Natural killer cell (primary cell): Measurements from ENCODE around the gene C1QC. TPM values are rescaled to one million over a fixed set of nuclear protein-coding genes. Genes with fewer than 3 reads are reported as not detected.

Experiments
- ATAC-seq, 3 donors: fragments of 150-1000 bp in 2 of 3; fragments of 200-7000 bp in 1 of 3; cut with Tn5 transposase; 1 replicate in 1 of 3; 2 replicates in 2 of 3; pipeline ENCODE4 v1.10.0; 2021; ENCODE audit warnings: mild to moderate bottlenecking in 2 of 3, moderate library complexity in 2 of 3
- DNase-seq, 2 donors: peaks; one replicate each; pipeline versions ENCODE4 v3.0.0 to v3.0.0-alpha.2; 2013 to 2021; ENCODE audit warnings: mixed read lengths in 1 of 2
- H3K27ac ChIP-seq: one replicate; pipeline ENCODE4 v1.5.1; 2013; ENCODE audit warnings: mild to moderate bottlenecking, low read length
- H3K27me3 ChIP-seq: one replicate; pipeline ENCODE4 v1.6.1; 2013; ENCODE audit warnings: low read length; ENCODE audit not compliant: control insufficient read depth, insufficient read depth
- H3K36me3 ChIP-seq: one replicate; pipeline ENCODE4 v1.6.1; 2013; ENCODE audit warnings: low read length; ENCODE audit not compliant: control insufficient read depth, insufficient read depth
- H3K4me1 ChIP-seq: one replicate; pipeline ENCODE4 v1.6.1; 2013; ENCODE audit warnings: low read length; ENCODE audit not compliant: control insufficient read depth, insufficient read depth
- H3K4me3 ChIP-seq: one replicate; pipeline ENCODE4 v1.5.1; 2013; ENCODE audit warnings: low read length
- H3K9me3 ChIP-seq: one replicate; pipeline ENCODE4 v1.6.1; 2013; ENCODE audit warnings: low read length; ENCODE audit not compliant: control insufficient read depth, insufficient read depth
- H3K27ac Mint-ChIP-seq, 2 donors: one replicate each; pipeline ENCODE4 v1.8.0; 2022; ENCODE audit warnings: mild to moderate bottlenecking in 2 of 2, mixed read lengths in 2 of 2, moderate library complexity in 1 of 2
- H3K27me3 Mint-ChIP-seq, 2 donors: one replicate each; pipeline ENCODE4 v1.8.0; 2022; ENCODE audit warnings: low read depth in 2 of 2, mixed read lengths in 2 of 2
- H3K36me3 Mint-ChIP-seq: one replicate; pipeline ENCODE4 v1.8.0; 2022; ENCODE audit warnings: mixed read lengths
- H3K4me1 Mint-ChIP-seq, 2 donors: one replicate each; pipeline ENCODE4 v1.8.0; 2022; ENCODE audit warnings: mixed read lengths in 2 of 2
- H3K4me3 Mint-ChIP-seq: one replicate; pipeline ENCODE4 v1.8.0; 2022; ENCODE audit warnings: mild to moderate bottlenecking, moderate library complexity, mixed read lengths
- H3K9me3 Mint-ChIP-seq, 2 donors: one replicate each; pipeline ENCODE4 v1.8.0; 2022; ENCODE audit warnings: mixed read lengths in 2 of 2
- WGBS: methylation state at CpG from one replicate; pipeline ENCODE4 v1.1.7; 2013; ENCODE audit warnings: missing lambda C conversion rate; ENCODE audit not compliant: insufficient coverage; 5-methylcytosine and 5-hydroxymethylcytosine counted together
- intact Hi-C: fragments of 100-400 bp; cut with micrococcal nuclease; formaldehyde crosslinking; loops from one replicate; pipeline ENCODE4 v1.14.2; 2022
- total RNA-seq, 4 donors: library from RNA; stranded (reverse); fragments of 120-200 nt in 1 of 4; gene quantifications; one replicate each; pipeline versions ENCODE4 v1.2.3 to v1.2.4, GENCODE V29; 2013 to 2022
- TF ChIP-seq, protein P1 (sequence below): fragments of 200-600 bp; IDR thresholded peaks from one replicate; pipeline ENCODE4 v1.8.0; 2022; ENCODE audit warnings: antibody characterized with exemption

Gene C1QC
- total RNA-seq, 3 donors from 2014 or later (not counting 1 experiment from before 2014, with no cell fraction given): 0.33 TPM; not detected in 2

DNA sequence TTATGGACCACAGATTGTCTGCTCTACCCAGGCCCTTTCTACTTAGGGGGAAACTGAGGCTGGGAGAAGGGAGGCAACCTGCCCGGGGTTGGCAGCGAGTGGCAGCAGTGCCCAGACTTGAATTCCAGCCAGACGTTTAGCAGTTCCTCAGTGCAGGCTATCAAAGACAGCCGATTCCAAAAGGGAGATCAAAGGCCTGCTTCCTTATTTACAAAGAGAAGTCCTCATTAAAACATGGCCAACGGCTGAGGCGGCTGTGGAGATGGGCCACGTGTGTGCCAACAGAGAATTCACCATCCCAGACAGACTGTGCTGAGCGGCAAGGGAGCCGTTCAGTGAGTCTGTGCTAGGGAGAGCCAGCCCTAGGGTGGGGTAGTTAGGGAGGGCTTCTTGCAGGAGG, 37.3 kb downstream of the C1QC start:
- Mint-ChIP-seq H3K27ac (no peak overlapping the region), H3K4me3 (no peak overlapping the region), H3K27me3 (peaks cover 3 to 12% of the 10 kb centered on the region in 2 donors), H3K4me1 (no peaks in the 10 kb centered on the region), H3K9me3 (no peaks in the 10 kb centered on the region), H3K36me3 (no peaks in the 10 kb centered on the region)
- 85% methylated on average over 9 of the region's 9 CpGs for WGBS
- ATAC-seq (no peak), DNase-seq (no peak)
- Histone ChIP-seq H3K27ac (no peak overlapping the region), H3K27me3 (no peaks in the 10 kb centered on the region), H3K4me3 (no peak overlapping the region), H3K4me1 (no peaks in the 10 kb centered on the region), H3K36me3 (no peaks in the 10 kb centered on the region), H3K9me3 (no peaks in the 10 kb centered on the region)
- TF ChIP-seq, protein P1, sequence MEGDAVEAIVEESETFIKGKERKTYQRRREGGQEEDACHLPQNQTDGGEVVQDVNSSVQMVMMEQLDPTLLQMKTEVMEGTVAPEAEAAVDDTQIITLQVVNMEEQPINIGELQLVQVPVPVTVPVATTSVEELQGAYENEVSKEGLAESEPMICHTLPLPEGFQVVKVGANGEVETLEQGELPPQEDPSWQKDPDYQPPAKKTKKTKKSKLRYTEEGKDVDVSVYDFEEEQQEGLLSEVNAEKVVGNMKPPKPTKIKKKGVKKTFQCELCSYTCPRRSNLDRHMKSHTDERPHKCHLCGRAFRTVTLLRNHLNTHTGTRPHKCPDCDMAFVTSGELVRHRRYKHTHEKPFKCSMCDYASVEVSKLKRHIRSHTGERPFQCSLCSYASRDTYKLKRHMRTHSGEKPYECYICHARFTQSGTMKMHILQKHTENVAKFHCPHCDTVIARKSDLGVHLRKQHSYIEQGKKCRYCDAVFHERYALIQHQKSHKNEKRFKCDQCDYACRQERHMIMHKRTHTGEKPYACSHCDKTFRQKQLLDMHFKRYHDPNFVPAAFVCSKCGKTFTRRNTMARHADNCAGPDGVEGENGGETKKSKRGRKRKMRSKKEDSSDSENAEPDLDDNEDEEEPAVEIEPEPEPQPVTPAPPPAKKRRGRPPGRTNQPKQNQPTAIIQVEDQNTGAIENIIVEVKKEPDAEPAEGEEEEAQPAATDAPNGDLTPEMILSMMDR: no peak
- intact Hi-C loops: no loop called here

DNA sequence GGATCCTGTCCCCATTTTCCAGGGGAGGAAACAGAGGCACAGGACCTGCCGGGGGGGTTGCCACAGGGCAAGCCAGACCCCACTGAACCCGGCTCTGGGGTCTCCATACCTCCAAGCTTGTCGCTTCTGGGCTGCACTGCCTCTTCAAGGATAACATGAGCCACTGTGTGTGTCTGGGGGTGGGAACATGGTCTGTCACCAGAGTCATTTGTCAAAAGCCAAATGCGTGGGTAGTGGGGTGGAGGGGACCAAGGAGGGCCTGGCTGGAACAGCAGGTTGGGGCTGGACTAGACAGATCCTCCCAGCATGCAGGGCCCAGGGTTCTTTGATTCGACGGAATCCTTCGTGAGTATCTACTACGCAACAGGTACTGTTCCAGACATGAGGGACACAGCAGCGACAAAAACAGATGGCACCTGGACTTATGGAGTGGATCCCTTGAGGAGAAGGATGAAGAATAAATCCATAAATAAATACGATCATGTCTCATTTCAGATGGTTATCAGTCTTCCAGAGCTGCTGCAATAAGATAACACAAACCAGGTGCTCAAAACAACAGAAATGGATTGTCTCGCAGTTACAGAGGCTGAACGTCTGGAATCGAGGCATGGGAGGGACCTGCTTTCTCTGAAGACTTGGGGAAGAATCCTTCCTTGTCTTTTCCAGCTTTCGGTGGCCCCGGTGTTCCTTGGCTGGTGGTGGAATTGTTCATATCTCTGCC, 38.3 kb downstream of the C1QC start:
- Mint-ChIP-seq H3K9me3 (no peaks in the 10 kb centered on the region), H3K4me3 (no peak overlapping the region), H3K36me3 (no peaks in the 10 kb centered on the region), H3K4me1 (no peaks in the 10 kb centered on the region), H3K27me3 (peaks cover 9 to 17% of the 10 kb centered on the region in 2 donors), H3K27ac (no peak overlapping the region)
- no peak for DNase-seq
- Histone ChIP-seq H3K36me3 (no peaks in the 10 kb centered on the region), H3K27me3 (no peaks in the 10 kb centered on the region), H3K4me1 (no peaks in the 10 kb centered on the region), H3K27ac (no peak overlapping the region), H3K4me3 (no peak overlapping the region), H3K9me3 (no peaks in the 10 kb centered on the region)
- 75% methylated on average over 13 of the region's 15 CpGs for WGBS
- intact Hi-C loops: no loop called here
- TF ChIP-seq, protein P1: no peak
- no peak for ATAC-seq

DNA sequence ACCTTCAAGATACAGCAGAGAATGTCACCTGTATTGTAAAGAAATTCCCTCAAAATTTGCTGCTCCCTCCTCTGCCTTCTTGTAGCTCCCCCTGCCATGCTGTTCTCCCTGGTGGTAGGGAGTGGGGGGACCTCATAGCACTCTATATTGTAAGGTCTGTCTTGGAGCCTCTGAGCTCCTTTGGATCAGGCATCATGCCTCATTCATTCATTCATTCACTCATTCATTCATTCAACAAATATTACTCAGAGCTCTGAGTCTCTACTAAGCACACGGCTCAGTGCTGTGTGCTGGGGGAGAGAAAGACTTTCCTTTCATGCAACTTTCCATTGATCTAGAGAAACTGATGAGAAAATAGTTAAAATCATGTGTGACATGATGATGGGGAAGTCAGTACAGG, 40.1 kb downstream of the C1QC start:
- Mint-ChIP-seq H3K4me1 (no peaks in the 10 kb centered on the region), H3K9me3 (no peaks in the 10 kb centered on the region), H3K4me3 (no peak overlapping the region), H3K27ac (no peak overlapping the region), H3K36me3 (no peaks in the 10 kb centered on the region), H3K27me3 (peaks cover 16 to 23% of the 10 kb centered on the region in 2 donors)
- Histone ChIP-seq H3K27me3 (no peaks in the 10 kb centered on the region), H3K36me3 (no peaks in the 10 kb centered on the region), H3K4me1 (no peaks in the 10 kb centered on the region), H3K9me3 (no peaks in the 10 kb centered on the region), H3K27ac (no peak overlapping the region), H3K4me3 (no peak overlapping the region)
- no CpG with 5 or more reads among the region's 1 CpG for WGBS
- DNase-seq (no peak), ATAC-seq (no peak)
- TF ChIP-seq, protein P1: no peak
- intact Hi-C loops: no loop called here

GRCh38 chr1:22685591-22686059, 42.2 kb downstream of the C1QC start:
- Mint-ChIP-seq H3K4me3 (no peak overlapping the region), H3K4me1 (no peaks in the 10 kb centered on the region), H3K9me3 (no peaks in the 10 kb centered on the region), H3K27ac (no peak overlapping the region), H3K36me3 (no peaks in the 10 kb centered on the region), H3K27me3 (peaks cover 16 to 29% of the 10 kb centered on the region in 2 donors)
- DNase-seq: no peak
- H3K4me1 ChIP-seq: no peaks in the 10 kb centered on the region
- no peaks in the 10 kb centered on the region for H3K9me3 ChIP-seq
- H3K4me3 ChIP-seq: no peak overlapping the region
- ATAC-seq: no peak
- H3K27me3 ChIP-seq: no peaks in the 10 kb centered on the region
- no peak overlapping the region for H3K27ac ChIP-seq
- intact Hi-C loops: no loop called here
- H3K36me3 ChIP-seq: no peaks in the 10 kb centered on the region
- WGBS: 86% methylated on average over 10 of the region's 10 CpGs
- TF ChIP-seq, protein P1: no peak
